ENCODE data around the gene PRRT2. TPM values are rescaled to one million over a fixed set of nuclear protein-coding genes. Genes with fewer than 3 reads are reported as not detected.

The PRRT2 gene
- total RNA-seq, 4 donors from 2014 or later = 20.2 to 54.5 (median 28.0) TPM

- intact Hi-C loops (cut with DNase I; ENCODE audit: low total_unique reads) = no loop called here
- Histone ChIP-seq H3K27ac (no peak overlapping the region), H3K27me3 (no peaks in the 10 kb centered on the region)
Measured at GRCh38 chr16:29854520-29855100, 42.6 kb downstream of the PRRT2 start.

GRCh38 chr16:29857133-29857760, 45.3 kb downstream of the PRRT2 start:
- intact Hi-C loops (cut with DNase I; ENCODE audit: low total_unique reads) = no loop called here
- Histone ChIP-seq H3K27me3 (no peaks in the 10 kb centered on the region), H3K4me1 (peaks cover 0 to 15% of the 10 kb centered on the region in 2 donors), H3K36me3 (no peaks in the 10 kb centered on the region), H3K27ac (no peak overlapping the region), H3K9me3 (no peaks in the 10 kb centered on the region), H3K4me3 (no peak overlapping the region)
- no peak for DNase-seq
- TF ChIP-seq, protein P1, sequence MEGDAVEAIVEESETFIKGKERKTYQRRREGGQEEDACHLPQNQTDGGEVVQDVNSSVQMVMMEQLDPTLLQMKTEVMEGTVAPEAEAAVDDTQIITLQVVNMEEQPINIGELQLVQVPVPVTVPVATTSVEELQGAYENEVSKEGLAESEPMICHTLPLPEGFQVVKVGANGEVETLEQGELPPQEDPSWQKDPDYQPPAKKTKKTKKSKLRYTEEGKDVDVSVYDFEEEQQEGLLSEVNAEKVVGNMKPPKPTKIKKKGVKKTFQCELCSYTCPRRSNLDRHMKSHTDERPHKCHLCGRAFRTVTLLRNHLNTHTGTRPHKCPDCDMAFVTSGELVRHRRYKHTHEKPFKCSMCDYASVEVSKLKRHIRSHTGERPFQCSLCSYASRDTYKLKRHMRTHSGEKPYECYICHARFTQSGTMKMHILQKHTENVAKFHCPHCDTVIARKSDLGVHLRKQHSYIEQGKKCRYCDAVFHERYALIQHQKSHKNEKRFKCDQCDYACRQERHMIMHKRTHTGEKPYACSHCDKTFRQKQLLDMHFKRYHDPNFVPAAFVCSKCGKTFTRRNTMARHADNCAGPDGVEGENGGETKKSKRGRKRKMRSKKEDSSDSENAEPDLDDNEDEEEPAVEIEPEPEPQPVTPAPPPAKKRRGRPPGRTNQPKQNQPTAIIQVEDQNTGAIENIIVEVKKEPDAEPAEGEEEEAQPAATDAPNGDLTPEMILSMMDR (IDR thresholded peaks at IDR 0.05) = no peak
- no peak for TF ChIP-seq POLR2A (IDR thresholded peaks at IDR 0.05)

More at GRCh38 chr16:29854520-29855100, 42.6 kb downstream of the PRRT2 start:
- Histone ChIP-seq H3K4me3 (no peak overlapping the region), H3K4me1 (no peaks in the 10 kb centered on the region), H3K36me3 (no peaks in the 10 kb centered on the region), H3K9me3 (no peaks in the 10 kb centered on the region)
- TF ChIP-seq POLR2A (IDR thresholded peaks at IDR 0.05) = no peak
- TF ChIP-seq, protein P1 (IDR thresholded peaks at IDR 0.05) = no peak
- DNase-seq = no peak

DNA sequence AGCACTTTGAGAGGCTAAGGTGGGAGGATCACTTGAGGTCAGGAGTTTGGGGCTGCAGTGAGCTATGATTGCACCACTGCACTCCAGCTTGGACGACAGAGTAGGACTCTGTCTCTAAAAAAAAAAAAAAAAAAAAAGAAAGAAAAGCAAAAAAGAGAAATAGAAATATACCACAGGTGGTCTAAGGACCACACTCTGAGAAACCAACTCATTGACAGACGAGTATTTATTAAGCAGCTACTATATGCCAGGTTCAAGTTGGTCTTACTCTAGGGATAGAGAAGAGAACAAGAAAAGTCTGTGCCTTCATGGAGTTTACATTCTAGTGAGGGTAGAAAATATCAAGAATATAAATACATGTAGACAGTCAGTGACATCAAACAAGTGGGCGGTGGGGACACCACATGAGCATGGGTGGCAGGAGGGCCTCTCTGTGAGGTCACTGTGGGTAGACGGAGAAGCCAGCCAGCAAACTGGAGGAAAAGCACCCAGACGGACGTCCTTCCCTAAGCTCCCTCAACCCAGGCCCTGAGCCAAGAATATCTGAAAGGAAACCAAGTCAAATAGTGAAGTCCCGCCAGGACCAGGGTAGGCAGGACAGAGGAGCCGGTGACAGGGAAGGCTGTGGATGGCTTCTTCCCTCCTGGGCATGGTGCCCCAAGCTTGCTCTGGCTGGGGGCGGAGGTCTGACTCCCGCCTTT, 46.3 kb downstream of the PRRT2 start:
- Histone ChIP-seq H3K9me3 (no peaks in the 10 kb centered on the region), H3K27ac (no peak overlapping the region), H3K36me3 (no peaks in the 10 kb centered on the region), H3K4me1 (peaks cover 0 to 15% of the 10 kb centered on the region in 2 donors), H3K27me3 (no peaks in the 10 kb centered on the region), H3K4me3 (no peak overlapping the region)
- intact Hi-C loops (cut with DNase I; ENCODE audit: low total_unique reads) = no loop called here
- TF ChIP-seq, protein P1 (IDR thresholded peaks at IDR 0.05) = no peak
- no peak for TF ChIP-seq POLR2A (IDR thresholded peaks at IDR 0.05)
- DNase-seq = no peak

- H3K27ac ChIP-seq = no peak overlapping the region
- TF ChIP-seq, protein P1 (IDR thresholded peaks at IDR 0.05) = no peak
- no peak for TF ChIP-seq POLR2A (IDR thresholded peaks at IDR 0.05)
- no peaks in the 10 kb centered on the region for H3K9me3 ChIP-seq
- DNase-seq = no peak
- no peak overlapping the region for H3K4me3 ChIP-seq
- no peaks in the 10 kb centered on the region for H3K27me3 ChIP-seq
- H3K36me3 ChIP-seq = no peaks in the 10 kb centered on the region
- intact Hi-C loops (cut with DNase I; ENCODE audit: low total_unique reads) = no loop called here
- H3K4me1 ChIP-seq = peaks cover 0 to 15% of the 10 kb centered on the region in 2 donors
Measured at GRCh38 chr16:29858974-29859373, 47.0 kb downstream of the PRRT2 start.

DNA sequence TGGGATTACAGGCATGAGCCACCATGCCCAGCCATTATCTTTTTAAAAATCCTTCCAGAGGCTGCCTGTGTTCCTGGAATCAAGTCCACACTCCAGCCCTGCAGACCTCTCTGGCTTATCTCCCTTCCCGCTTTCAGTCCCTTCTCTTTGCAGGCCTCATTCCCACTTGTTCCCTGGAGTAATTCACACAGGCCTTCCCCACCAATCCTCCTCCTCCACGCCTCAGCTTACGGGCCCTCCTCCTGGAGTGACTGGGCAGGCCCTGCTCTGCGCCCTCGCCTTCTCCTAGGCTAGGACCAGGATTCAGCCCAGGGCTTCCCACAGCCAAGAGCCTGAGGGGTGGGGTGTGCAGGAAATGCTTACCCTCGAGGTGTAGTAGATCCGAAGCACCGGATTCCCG, 48.2 kb downstream of the PRRT2 start:
- TF ChIP-seq, protein P1 (IDR thresholded peaks at IDR 0.05) = no peak
- TF ChIP-seq POLR2A (IDR thresholded peaks at IDR 0.05) = no peak
- Histone ChIP-seq H3K36me3 (no peaks in the 10 kb centered on the region), H3K4me1 (peaks cover 0 to 15% of the 10 kb centered on the region in 2 donors), H3K27ac (no peak overlapping the region), H3K4me3 (no peak overlapping the region), H3K27me3 (no peaks in the 10 kb centered on the region), H3K9me3 (no peaks in the 10 kb centered on the region)
- intact Hi-C loops (cut with DNase I; ENCODE audit: low total_unique reads) = no loop called here
- no peak for DNase-seq
